OCI-LY3 (cell line): ENCODE data around the gene LDLRAD1.

Experiments
- EZH2phosphoT487 ChIP-seq: fragments of 200-600 bp; shearing (Covaris generic); IDR thresholded peaks from 2 replicates; pipeline ENCODE4 v1.6.1; 2018; ENCODE audit warnings: antibody characterized with exemption, mixed run types, low read depth
- TF ChIP-seq, protein P1 (sequence below): fragments of 200-600, 300-600 bp; sonication (generic); IDR thresholded peaks from 2 replicates; pipeline ENCODE4 v1.5.1; 2014; ENCODE audit warnings: antibody characterized with exemption, low read length, low read depth

DNA sequence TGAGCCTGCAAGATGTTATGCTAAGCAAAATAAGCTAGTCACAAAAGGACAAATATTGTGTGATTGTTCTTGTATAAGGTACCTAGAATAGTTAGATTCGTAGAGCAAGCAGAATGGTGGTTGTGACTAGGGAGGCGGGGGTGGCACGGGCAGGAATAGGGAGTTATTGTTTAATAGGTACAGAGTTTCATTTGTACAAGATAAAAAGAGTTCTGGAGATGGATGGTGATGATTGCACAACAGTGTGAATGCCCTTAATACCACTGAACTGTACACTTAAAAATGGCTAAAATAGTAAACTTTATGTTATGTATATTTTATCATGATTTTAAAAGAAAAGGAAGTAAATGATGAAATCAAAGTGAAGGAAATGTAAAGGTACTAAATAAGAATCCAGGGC is 51.2 kb downstream of the LDLRAD1 start:
- TF ChIP-seq, protein P1, sequence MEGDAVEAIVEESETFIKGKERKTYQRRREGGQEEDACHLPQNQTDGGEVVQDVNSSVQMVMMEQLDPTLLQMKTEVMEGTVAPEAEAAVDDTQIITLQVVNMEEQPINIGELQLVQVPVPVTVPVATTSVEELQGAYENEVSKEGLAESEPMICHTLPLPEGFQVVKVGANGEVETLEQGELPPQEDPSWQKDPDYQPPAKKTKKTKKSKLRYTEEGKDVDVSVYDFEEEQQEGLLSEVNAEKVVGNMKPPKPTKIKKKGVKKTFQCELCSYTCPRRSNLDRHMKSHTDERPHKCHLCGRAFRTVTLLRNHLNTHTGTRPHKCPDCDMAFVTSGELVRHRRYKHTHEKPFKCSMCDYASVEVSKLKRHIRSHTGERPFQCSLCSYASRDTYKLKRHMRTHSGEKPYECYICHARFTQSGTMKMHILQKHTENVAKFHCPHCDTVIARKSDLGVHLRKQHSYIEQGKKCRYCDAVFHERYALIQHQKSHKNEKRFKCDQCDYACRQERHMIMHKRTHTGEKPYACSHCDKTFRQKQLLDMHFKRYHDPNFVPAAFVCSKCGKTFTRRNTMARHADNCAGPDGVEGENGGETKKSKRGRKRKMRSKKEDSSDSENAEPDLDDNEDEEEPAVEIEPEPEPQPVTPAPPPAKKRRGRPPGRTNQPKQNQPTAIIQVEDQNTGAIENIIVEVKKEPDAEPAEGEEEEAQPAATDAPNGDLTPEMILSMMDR: no peak
- TF ChIP-seq EZH2phosphoT487: no peak
